SK-N-MC (cell line): ENCODE measurements around the gene NLRP6.
"Not testable (repeated sequence)": the region's sequence is repeated elsewhere in the genome, so short reads cannot be mapped to it uniquely, and the experiment has no call there.

Source experiments
- DNase-seq: peaks from one replicate; pipeline ENCODE4 v3.0.0-alpha.2; 2011; ENCODE audit warnings: low read depth, low spot score
- H3K27ac ChIP-seq: fragments of 200-600 bp; sonication (generic); 2 replicates; pipeline ENCODE4 v1.5.1; 2016; ENCODE audit warnings: mixed run types
- H3K36me3 ChIP-seq: fragments of 200-600 bp; sonication (generic); 2 replicates; pipeline ENCODE4 v1.6.1; 2017; ENCODE audit warnings: antibody characterized with exemption, low read length, mixed read lengths; ENCODE audit not compliant: insufficient read depth
- H3K4me3 ChIP-seq: fragments of 200-600 bp; sonication (generic); 2 replicates; pipeline ENCODE4 v1.5.1; 2016
- H3K9ac ChIP-seq: fragments of 200-600 bp; sonication (generic); 2 replicates; pipeline ENCODE4 v1.8.0; 2017; ENCODE audit warnings: mixed run types, mixed read lengths; ENCODE audit not compliant: insufficient read length
- H3K9me3 ChIP-seq: fragments of 200-600 bp; sonication (generic); 2 replicates; pipeline ENCODE4 v1.6.1; 2017; ENCODE audit warnings: low read depth, mild to moderate bottlenecking, antibody characterized with exemption, low read length, moderate library complexity, mixed read lengths
- EZH2 ChIP-seq: fragments of 200-600 bp; sonication (generic); IDR thresholded peaks from one replicate; pipeline ENCODE4 v1.6.1; 2017; ENCODE audit warnings: antibody characterized with exemption
- FOXP2 ChIP-seq: optimal IDR thresholded peaks from 2 replicates; pipeline ENCODE3; 2011; ENCODE audit warnings: mild to moderate bottlenecking, moderate library complexity; ENCODE audit not compliant: insufficient read depth; ENCODE audit errors: extremely low read length, control extremely low read depth
- POLR2AphosphoS5 ChIP-seq: IDR thresholded peaks from 2 replicates; pipeline ENCODE4 v1.6.1; 2012; ENCODE audit warnings: mild to moderate bottlenecking, low read depth, low read length, borderline replicate concordance

Gene NLRP6

GRCh38 chr11:319888-320273 is 41.7 kb downstream of the NLRP6 start:
- TF ChIP-seq POLR2AphosphoS5: 0 out of 2 replicates have a peak, but pooled peaks have one; percentile 5
- not testable (repeated sequence) for DNase-seq, H3K27ac ChIP-seq, H3K9ac ChIP-seq, H3K9me3 ChIP-seq, H3K36me3 ChIP-seq
- peak overlapping the region; percentile 92 for H3K4me3 ChIP-seq

GRCh38 chr11:324156-324555 is 45.9 kb downstream of the NLRP6 start:
- no peak for TF ChIP-seq POLR2AphosphoS5
- TF ChIP-seq FOXP2: no peak
- TF ChIP-seq EZH2: no peak
- H3K9ac ChIP-seq: peak overlapping the region; percentile 43
- H3K36me3 ChIP-seq: no peaks in the 10 kb centered on the region
- no peak for DNase-seq
- H3K9me3 ChIP-seq: no peaks in the 10 kb centered on the region
- peak overlapping the region; percentile 90 for H3K27ac ChIP-seq
- no peak overlapping the region for H3K4me3 ChIP-seq

GRCh38 chr11:324593-325517 is 46.6 kb downstream of the NLRP6 start:
- H3K9me3 ChIP-seq, H3K36me3 ChIP-seq, DNase-seq: not testable (repeated sequence)
- Histone ChIP-seq H3K9ac (peak overlapping the region; percentile 43), H3K27ac (peak overlapping the region; percentile 90), H3K4me3 (0 out of 2 replicates have a peak overlapping the region, but pooled peaks have one; percentile 13)

- H3K36me3 ChIP-seq: no peaks in the 10 kb centered on the region
- no peak overlapping the region for H3K4me3 ChIP-seq
- H3K9ac ChIP-seq: no peak overlapping the region
- H3K27ac ChIP-seq: peak overlapping the region; percentile 43
- no peak for DNase-seq
- TF ChIP-seq POLR2AphosphoS5 (no peak), FOXP2 (no peak), EZH2 (no peak)
- no peaks in the 10 kb centered on the region for H3K9me3 ChIP-seq
These were observed 47.8 kb downstream of the NLRP6 start for GRCh38 chr11:325796-326591.

GRCh38 chr11:326592-326841 is 48.3 kb downstream of the NLRP6 start:
- peak overlapping the region; percentile 43 for H3K27ac ChIP-seq
- no peak overlapping the region for H3K9ac ChIP-seq
- no peak for TF ChIP-seq EZH2
- no peak for TF ChIP-seq POLR2AphosphoS5
- TF ChIP-seq FOXP2: no peak
- no peak for DNase-seq
- no peak overlapping the region for H3K4me3 ChIP-seq
- no peaks in the 10 kb centered on the region for H3K9me3 ChIP-seq
- H3K36me3 ChIP-seq: no peaks in the 10 kb centered on the region

GRCh38 chr11:326842-327580 is 48.8 kb downstream of the NLRP6 start:
- no peak for DNase-seq
- no peaks in the 10 kb centered on the region for H3K9me3 ChIP-seq
- H3K9ac ChIP-seq: peak overlapping the region; percentile 14
- TF ChIP-seq POLR2AphosphoS5 (no peak), EZH2 (no peak)
- peak overlapping the region; percentile 43 for H3K27ac ChIP-seq
- H3K36me3 ChIP-seq: no peaks in the 10 kb centered on the region
- no peak overlapping the region for H3K4me3 ChIP-seq

- no peaks in the 10 kb centered on the region for H3K9me3 ChIP-seq
These were observed 49.3 kb downstream of the NLRP6 start for GRCh38 chr11:327581-327923.

GRCh38 chr11:328012-328411 is 49.8 kb downstream of the NLRP6 start:
- Histone ChIP-seq H3K9me3 (no peaks in the 10 kb centered on the region), H3K36me3 (no peaks in the 10 kb centered on the region), H3K9ac (no peak overlapping the region), H3K4me3 (no peak overlapping the region), H3K27ac (no peak overlapping the region)
- no peak for DNase-seq
- TF ChIP-seq EZH2 (no peak), FOXP2 (no peak), POLR2AphosphoS5 (no peak)

More at GRCh38 chr11:327581-327923, 49.3 kb downstream of the NLRP6 start:
- TF ChIP-seq FOXP2: no peak
- TF ChIP-seq POLR2AphosphoS5: no peak
- no peak for TF ChIP-seq EZH2
- DNase-seq: no peak
- H3K27ac ChIP-seq: peak overlapping the region; percentile 43; the same call in 1 of the 2 replicates
- no peak overlapping the region for H3K4me3 ChIP-seq
- peak overlapping the region; percentile 14 for H3K9ac ChIP-seq
- H3K36me3 ChIP-seq: no peaks in the 10 kb centered on the region

- DNase-seq, H3K9ac ChIP-seq, H3K9me3 ChIP-seq, H3K4me3 ChIP-seq, H3K36me3 ChIP-seq: not testable (repeated sequence)
- H3K27ac ChIP-seq: peak overlapping the region; percentile 61; the same call in 1 of the 2 replicates
These were observed 50.4 kb downstream of the NLRP6 start for GRCh38 chr11:328516-329100.
